ENCODE data around the gene NEK3.

- no peak for TF ChIP-seq CTCF (IDR thresholded peaks at IDR 0.05)
- no peak for TF ChIP-seq ZFX (IDR thresholded peaks at IDR 0.05; ENCODE audit: borderline replicate concordance)
Measured at GRCh38 chr13:52160053-52160452, 656 bp upstream of the NEK3 start.

All from 22Rv1 (cell line).